Mammary epithelial cell (primary cell): ENCODE results near the gene LRMDA.

Experiments
- EZH2 ChIP-seq: IDR thresholded peaks from 2 replicates; pipeline ENCODE4 v1.6.1; 2012; ENCODE audit warnings: low read length, inconsistent platforms, borderline replicate concordance
- TF ChIP-seq, protein P1 (sequence below), 2 donors: IDR thresholded peaks in 1 of 2; conservative IDR thresholded peaks in 1 of 2; 2 replicates each; pipeline ENCODE4 v1.5.1; 2011 to 2012; ENCODE audit warnings: inconsistent platforms in 2 of 2, low read length in 2 of 2, mild to moderate bottlenecking in 2 of 2, control low read depth in 1 of 2, low read depth in 1 of 2; ENCODE audit not compliant: insufficient read depth in 1 of 2; ENCODE audit errors: extremely low read depth in 1 of 2

- TF ChIP-seq EZH2 = no peak
- TF ChIP-seq, protein P1, sequence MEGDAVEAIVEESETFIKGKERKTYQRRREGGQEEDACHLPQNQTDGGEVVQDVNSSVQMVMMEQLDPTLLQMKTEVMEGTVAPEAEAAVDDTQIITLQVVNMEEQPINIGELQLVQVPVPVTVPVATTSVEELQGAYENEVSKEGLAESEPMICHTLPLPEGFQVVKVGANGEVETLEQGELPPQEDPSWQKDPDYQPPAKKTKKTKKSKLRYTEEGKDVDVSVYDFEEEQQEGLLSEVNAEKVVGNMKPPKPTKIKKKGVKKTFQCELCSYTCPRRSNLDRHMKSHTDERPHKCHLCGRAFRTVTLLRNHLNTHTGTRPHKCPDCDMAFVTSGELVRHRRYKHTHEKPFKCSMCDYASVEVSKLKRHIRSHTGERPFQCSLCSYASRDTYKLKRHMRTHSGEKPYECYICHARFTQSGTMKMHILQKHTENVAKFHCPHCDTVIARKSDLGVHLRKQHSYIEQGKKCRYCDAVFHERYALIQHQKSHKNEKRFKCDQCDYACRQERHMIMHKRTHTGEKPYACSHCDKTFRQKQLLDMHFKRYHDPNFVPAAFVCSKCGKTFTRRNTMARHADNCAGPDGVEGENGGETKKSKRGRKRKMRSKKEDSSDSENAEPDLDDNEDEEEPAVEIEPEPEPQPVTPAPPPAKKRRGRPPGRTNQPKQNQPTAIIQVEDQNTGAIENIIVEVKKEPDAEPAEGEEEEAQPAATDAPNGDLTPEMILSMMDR (conservative IDR thresholded peaks at IDR 0.05 in 1 of 2, IDR thresholded peaks at IDR 0.05 in 1 of 2; ENCODE audit: extremely low read depth in 1 of 2, insufficient read depth in 1 of 2, low read depth in 1 of 2, low read length in 2 of 2) = no peak
Observed at GRCh38 chr10:75617485-75618155, 186.2 kb downstream of the LRMDA start.
